ENCODE data around the gene FOXD1. TPM values are rescaled to one million over a fixed set of nuclear protein-coding genes. Genes with fewer than 3 reads are reported as not detected.

Gene FOXD1
- total RNA-seq, 1 donor from 2014 or later: 0.09 TPM

DNA sequence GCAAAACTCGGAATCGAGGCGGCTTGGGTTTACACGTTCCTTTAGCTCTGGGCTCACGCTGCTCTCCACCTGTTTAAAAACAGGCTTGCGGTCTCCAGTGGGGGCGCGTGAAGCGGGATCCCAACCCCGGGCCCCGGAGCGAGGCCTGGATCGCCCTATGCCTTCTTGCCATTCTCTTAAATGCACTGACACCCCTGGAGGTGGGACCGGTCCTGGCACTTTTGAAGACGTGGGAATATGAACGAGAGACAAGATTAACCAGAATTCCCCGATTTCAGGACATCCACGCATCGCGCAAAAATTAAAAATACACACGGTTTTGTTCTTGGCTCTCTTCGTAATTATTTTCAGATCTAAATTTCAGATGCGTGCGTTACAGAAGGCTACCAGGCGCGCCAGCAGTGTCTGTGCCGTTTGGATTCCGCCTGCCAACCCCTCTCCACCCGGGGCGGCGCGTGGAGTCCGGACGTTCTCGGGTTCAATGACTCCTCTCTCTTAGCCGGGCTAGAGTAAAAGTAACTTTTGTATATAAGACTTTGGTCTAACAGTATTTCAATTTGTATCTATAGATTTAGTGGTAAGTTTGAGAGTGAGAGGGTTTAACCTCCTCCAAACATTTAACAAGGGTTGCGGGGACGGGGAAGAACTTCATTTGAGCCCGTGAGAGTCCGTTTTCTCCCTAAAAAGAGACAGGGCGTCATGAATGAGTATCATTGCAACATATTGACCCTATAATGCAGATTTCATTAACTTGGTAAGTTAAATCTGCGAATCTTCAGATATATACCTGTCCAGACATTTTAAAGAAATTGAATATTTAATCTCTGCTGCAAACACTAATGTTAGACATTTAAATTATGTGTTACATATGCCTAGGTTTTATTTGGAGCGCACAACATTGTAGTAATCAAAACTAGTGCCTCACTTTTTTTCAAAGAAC, 3.8 kb downstream of the FOXD1 start:
- POLR2A ChIA-PET: no interaction called here
- no peak for ATAC-seq (ENCODE audit: low read depth)
- H3K27me3 Mint-ChIP-seq: peaks cover 61% of the 10 kb centered on the region
- TF ChIP-seq CTCF (IDR thresholded peaks at IDR 0.05): no peak
- no peak overlapping the region for H3K4me3 Mint-ChIP-seq
- no peaks in the 10 kb centered on the region for H3K9me3 Mint-ChIP-seq
- DNase-seq: no peak
- intact Hi-C loops (cut with micrococcal nuclease): loop anchor here (5.0 to 10.0 kb wide), 4 partner anchors 62 to 630 kb away; partner anchors contain the start of genes FCHO2 and TNPO1
- H3K36me3 Mint-ChIP-seq (ENCODE audit: low read depth): no peaks in the 10 kb centered on the region
- peak overlapping the region; percentile 24 for H3K27ac Mint-ChIP-seq
- CTCF ChIA-PET: no interaction called here
- H3K4me1 Mint-ChIP-seq: peaks cover 13% of the 10 kb centered on the region

DNA sequence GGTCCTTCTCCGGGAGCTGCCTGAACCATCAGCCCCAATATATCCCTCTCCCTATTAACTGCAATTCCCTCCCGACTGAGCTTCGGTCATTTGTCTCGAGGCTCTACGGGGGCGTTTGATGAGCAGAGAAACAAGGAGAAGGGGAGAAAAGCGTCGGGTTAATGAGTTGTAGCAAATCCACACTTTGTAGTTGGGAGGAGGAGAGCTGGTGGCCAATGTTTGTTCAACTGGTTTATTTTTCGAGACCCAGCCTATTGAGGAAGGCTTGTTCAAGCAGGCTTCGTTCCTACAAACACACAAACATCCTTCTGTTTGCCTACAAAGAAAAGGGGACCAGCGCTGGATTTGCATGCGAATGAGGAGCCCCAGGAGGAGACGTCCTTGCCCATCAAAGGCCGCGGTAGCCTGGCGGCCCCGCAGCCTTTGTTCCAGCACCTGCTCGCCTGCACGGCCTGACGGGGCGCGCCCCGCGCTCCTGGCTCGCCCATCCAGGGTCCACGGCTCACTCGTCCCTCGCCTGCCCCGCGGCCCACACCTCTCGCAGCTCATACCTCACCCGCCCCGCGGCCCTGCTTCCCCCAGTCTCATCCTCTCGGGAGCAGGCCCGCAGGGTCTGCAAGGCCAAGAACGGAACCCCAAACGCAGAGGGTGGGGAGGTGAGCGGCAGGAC, 4.6 kb downstream of the FOXD1 start:
- Mint-ChIP-seq H3K27me3 (peaks cover 63% of the 10 kb centered on the region), H3K9me3 (peaks cover 4% of the 10 kb centered on the region), H3K4me1 (peaks cover 9% of the 10 kb centered on the region), H3K4me3 (no peak overlapping the region), H3K27ac (no peak overlapping the region), H3K36me3 (ENCODE audit: low read depth) (no peaks in the 10 kb centered on the region)
- ChIA-PET CTCF (no interaction called here), POLR2A (no interaction called here)
- ATAC-seq (ENCODE audit: low read depth): no peak
- no peak for DNase-seq
- intact Hi-C loops (cut with micrococcal nuclease): loop anchor here (10.0 kb wide), 1 partner anchor 629 kb away; the partner anchor contains the start of gene TNPO1
- no peak for TF ChIP-seq CTCF (IDR thresholded peaks at IDR 0.05)

DNA sequence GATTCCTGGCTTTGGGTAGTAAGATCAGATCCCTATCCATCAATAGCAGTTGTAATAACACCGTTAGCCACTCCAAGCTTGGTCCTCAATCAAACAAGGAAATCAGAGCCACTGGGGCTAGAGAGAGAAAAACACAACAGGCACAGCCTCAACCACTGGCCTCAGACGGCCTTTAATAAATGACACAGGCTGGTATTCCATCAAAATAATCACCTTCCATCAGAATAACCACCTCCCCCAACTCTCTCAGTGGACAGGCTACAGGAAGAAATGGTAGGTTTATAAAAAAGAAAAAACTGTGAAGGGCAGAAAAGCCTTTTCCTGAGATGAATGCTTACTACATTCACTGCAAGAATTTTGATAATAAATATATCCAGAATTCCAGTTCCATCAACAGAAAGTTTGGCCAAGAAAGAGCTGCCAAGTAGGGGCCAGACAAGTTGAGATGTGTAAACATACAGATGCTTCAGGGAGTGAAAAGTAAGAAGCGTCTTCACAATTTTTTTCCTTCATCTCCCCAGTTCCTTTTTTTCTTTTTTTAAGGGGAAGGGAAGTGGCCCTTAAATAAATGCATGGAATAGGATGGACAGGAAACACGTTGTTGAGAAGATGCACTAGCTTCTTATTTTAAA, 5.5 kb downstream of the FOXD1 start:
- no peak for TF ChIP-seq CTCF (IDR thresholded peaks at IDR 0.05)

DNA sequence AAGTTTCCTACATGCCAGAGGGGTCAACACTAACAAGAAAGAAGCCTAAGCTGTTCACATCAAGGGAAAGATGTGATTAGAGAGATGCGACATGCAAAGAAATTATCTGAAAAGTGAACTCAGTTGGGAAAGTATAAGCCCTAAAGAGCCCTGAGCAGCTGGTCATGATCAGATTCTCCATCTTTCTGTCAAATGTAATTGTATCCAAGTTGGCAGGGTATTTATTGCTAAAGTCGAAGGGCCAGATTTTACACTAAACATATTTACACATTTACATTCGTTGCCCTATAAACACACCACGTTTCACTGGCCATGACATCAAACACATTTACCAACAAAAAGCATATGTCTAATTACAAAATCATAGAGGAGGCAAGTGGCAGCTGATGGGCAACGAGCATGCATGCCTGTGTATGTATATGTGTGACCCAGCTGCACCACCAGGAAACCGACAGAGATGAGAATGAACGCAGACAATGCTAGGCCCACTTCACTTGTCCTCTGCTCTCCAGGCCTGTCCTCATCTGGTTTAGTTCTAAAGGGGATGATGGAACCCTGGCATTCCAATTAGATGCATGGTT, 6.3 kb downstream of the FOXD1 start:
- Mint-ChIP-seq H3K4me3 (no peak overlapping the region), H3K27ac (no peak overlapping the region), H3K36me3 (ENCODE audit: low read depth) (no peaks in the 10 kb centered on the region), H3K9me3 (peaks cover 4% of the 10 kb centered on the region), H3K4me1 (peaks cover 7% of the 10 kb centered on the region), H3K27me3 (peaks cover 66% of the 10 kb centered on the region)
- no peak for ATAC-seq (ENCODE audit: low read depth)
- ChIA-PET CTCF (no interaction called here), POLR2A (no interaction called here)
- DNase-seq: no peak
- no peak for TF ChIP-seq CTCF (IDR thresholded peaks at IDR 0.05)
- intact Hi-C loops (cut with micrococcal nuclease): loop anchor here (10.0 kb wide), 1 partner anchor 628 kb away; the partner anchor contains the start of gene TNPO1

More for the DNA sequence above, 5.5 kb downstream of the FOXD1 start:
- ChIA-PET POLR2A (no interaction called here), CTCF (no interaction called here)
- Mint-ChIP-seq H3K4me1 (peaks cover 5% of the 10 kb centered on the region), H3K36me3 (ENCODE audit: low read depth) (no peaks in the 10 kb centered on the region), H3K27ac (no peak overlapping the region), H3K4me3 (no peak overlapping the region), H3K27me3 (peaks cover 63% of the 10 kb centered on the region), H3K9me3 (peaks cover 4% of the 10 kb centered on the region)
- ATAC-seq (ENCODE audit: low read depth): no peak
- DNase-seq: no peak
- intact Hi-C loops (cut with micrococcal nuclease): loop anchor here (10.0 kb wide), 1 partner anchor 628 kb away; the partner anchor contains the start of gene TNPO1
